HCT116 (cell line): ENCODE measurements around the gene NEUROD1.

Source experiments
- CTCF ChIP-seq, 3 experiments: fragments of 200-600 bp in 1 of 3; sonication (generic) in 1 of 3; IDR thresholded peaks in 2 of 3; conservative IDR thresholded peaks in 1 of 3; 2 replicates each; pipeline ENCODE4 v1.5.1; 2012 to 2017; ENCODE audit warnings: low read depth in 2 of 3, low read length in 2 of 3, antibody characterized with exemption in 1 of 3, borderline replicate concordance in 1 of 3, control low read depth in 1 of 3, mild to moderate bottlenecking in 1 of 3, mixed read lengths in 1 of 3, mixed run types in 1 of 3, moderate library complexity in 1 of 3; ENCODE audit not compliant: insufficient read depth in 1 of 3
- EZH2 ChIP-seq: fragments of 200-600 bp; sonication (generic); IDR thresholded peaks from 2 replicates; pipeline ENCODE4 v1.6.1; 2017; ENCODE audit warnings: antibody characterized with exemption, mixed run types
- POLR2A ChIP-seq: IDR thresholded peaks from 2 replicates; pipeline ENCODE4 v1.7.0; 2011; ENCODE audit warnings: borderline replicate concordance; ENCODE audit not compliant: insufficient read depth, insufficient read length; ENCODE audit errors: extremely low read depth

- no peak for TF ChIP-seq POLR2A
- TF ChIP-seq EZH2, result no peak
- no peak for TF ChIP-seq CTCF (IDR thresholded peaks at IDR 0.05 in 2 of 3, conservative IDR thresholded peaks at IDR 0.05 in 1 of 3; ENCODE audit: borderline replicate concordance in 1 of 3, insufficient read depth in 1 of 3, low read depth in 2 of 3, low read length in 2 of 3)
Measured at GRCh38 chr2:181680055-181680936, at the start of gene NEUROD1.
